Ovary (tissue), 3 donors: ENCODE results near the gene FUT4.

ENCODE experiments used
- CTCF ChIP-seq, 3 donors: fragments of 450-650 bp in 2 of 3; fragments of 200-600 bp in 1 of 3; IDR thresholded peaks; one replicate each; pipeline versions ENCODE4 v1.5.1 to v1.8.0; 2016 to 2022; ENCODE audit warnings: antibody characterized with exemption in 3 of 3, mild to moderate bottlenecking in 1 of 3
- EP300 ChIP-seq: sonication (generic); formaldehyde crosslinking; IDR thresholded peaks from one replicate; pipeline ENCODE4 v1.6.1; 2017; ENCODE audit warnings: antibody characterized with exemption
- donor health status: DM: no; HTN: no; CAD: no.

GRCh38 chr11:94559361-94559760, 15.6 kb downstream of the FUT4 start:
- TF ChIP-seq CTCF (IDR thresholded peaks at IDR 0.05) (no peak), EP300 (no peak)
